ENCODE results near the gene TAF1A.

TAF1A gene

DNA sequence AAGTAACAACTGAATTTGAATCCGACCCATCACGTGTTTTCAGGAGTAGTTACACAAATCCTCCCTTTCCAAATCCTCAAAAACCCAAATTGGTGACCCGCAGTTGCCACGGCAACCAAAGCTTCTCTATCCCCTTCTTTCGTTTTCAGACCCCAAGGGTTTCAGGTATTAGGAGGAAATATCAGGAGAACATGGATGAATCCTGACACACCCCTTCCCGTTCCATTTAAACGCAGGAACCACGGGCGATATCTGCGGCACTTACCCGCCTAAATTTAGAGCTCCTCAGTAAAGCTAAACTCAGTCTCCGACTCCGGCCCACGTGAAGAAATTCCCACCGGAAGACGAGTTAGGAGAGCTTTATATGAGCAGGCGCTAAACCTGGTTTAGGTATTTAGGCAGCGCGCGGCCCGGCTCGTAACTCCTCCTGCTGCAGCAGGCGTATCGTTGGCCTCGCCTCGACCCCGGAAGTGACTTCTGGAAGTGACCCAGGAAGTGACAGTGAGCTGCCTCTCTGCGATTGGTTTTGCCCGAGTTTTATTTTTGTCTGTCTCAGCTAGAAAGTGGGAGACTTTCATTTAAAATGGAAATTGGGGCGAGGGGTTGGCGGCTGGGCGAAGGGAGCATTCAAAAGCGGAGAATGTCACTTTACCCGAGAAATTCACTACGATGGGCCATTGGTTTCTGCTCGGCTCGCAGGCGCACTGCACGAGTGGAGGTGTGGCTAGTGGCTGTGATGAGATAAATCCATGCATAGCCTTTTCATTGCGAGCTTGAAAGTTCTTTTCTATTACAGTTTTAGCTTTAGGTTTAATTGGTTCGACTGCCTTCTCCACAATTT is at the start of gene TAF1A:
TSS of gene TAF1A (minus strand) at position 472 of the 841 bp plus-strand sequence.
- TF ChIP-seq, protein P1, sequence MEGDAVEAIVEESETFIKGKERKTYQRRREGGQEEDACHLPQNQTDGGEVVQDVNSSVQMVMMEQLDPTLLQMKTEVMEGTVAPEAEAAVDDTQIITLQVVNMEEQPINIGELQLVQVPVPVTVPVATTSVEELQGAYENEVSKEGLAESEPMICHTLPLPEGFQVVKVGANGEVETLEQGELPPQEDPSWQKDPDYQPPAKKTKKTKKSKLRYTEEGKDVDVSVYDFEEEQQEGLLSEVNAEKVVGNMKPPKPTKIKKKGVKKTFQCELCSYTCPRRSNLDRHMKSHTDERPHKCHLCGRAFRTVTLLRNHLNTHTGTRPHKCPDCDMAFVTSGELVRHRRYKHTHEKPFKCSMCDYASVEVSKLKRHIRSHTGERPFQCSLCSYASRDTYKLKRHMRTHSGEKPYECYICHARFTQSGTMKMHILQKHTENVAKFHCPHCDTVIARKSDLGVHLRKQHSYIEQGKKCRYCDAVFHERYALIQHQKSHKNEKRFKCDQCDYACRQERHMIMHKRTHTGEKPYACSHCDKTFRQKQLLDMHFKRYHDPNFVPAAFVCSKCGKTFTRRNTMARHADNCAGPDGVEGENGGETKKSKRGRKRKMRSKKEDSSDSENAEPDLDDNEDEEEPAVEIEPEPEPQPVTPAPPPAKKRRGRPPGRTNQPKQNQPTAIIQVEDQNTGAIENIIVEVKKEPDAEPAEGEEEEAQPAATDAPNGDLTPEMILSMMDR (conservative IDR thresholded peaks at IDR 0.05; ENCODE audit: low read depth, low read length) = no peak
- H3K4me3 ChIP-seq (ENCODE audit: low read depth, low read length) = peak within 1 kb of the TSS; percentile 75
- peak; percentile 82 for DNase-seq (ENCODE audit: low read depth)

DNA sequence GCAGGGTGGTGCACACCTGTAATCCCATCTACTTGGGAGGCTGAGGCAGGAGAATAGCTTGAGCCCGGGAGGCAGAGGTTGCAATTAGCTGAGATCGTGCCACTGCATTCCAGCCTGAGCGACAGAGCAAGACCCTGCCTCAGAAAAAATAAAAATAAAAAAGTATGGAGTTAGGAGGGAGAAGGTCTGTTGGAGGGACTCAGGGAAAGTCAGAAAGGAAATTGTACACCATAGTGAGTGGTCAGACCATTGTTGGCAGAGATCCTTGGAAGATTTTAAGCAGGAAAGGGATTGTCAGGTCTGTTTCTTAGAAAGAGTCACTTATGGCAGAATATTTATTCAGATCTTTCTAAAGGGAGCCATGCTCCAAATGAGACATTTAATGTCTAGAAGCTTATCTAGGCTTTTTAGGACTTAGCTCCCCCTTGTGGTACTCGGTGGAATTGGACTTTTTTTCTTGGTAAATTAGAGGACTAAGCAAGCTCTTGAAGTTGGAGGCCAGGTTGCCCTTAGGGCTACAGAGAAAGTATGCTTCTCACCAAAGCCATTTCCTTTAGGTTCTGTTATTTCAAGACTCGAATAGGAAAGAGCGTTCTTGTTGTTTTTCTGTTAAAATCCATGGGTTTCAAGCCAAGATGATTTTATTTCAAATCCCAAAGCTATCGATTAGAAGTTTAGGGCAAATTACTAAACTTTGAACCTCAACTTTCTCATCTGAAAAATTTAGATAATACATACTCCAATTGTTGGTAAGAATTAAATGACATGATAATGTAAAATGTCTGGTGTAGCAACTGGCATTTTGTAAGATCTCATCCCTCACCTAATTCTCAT is 44.7 kb upstream of the TAF1A start:
- TF ChIP-seq, protein P1 (conservative IDR thresholded peaks at IDR 0.05; ENCODE audit: low read depth, low read length) = peak; percentile 80
- H3K4me3 ChIP-seq (ENCODE audit: low read depth, low read length) = no peak overlapping the region
- peak; percentile 95 for DNase-seq (ENCODE audit: low read depth)

DNA sequence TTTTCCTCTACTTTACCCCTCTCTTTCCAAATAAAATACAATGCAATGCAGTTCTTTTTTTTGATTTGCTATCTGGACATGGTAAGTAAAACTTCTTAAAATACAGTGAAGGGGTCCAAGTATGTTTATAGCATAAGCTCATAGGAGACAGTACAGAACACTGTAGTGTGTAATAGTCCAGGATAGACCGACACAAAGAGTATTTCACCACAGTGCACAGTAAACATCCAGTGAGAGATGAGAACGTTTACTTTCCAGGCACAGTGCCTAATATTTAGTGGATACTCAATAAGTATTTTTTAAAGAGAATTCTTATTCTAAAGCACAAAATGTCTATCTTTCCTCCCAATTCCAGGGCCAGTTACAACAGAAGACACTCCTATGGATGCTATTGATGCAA is 43.0 kb upstream of the TAF1A start:
- no peak overlapping the region for H3K4me3 ChIP-seq (ENCODE audit: low read depth, low read length)
- TF ChIP-seq, protein P1 (conservative IDR thresholded peaks at IDR 0.05; ENCODE audit: low read depth, low read length) = no peak
- no peak for DNase-seq (ENCODE audit: low read depth)

DNA sequence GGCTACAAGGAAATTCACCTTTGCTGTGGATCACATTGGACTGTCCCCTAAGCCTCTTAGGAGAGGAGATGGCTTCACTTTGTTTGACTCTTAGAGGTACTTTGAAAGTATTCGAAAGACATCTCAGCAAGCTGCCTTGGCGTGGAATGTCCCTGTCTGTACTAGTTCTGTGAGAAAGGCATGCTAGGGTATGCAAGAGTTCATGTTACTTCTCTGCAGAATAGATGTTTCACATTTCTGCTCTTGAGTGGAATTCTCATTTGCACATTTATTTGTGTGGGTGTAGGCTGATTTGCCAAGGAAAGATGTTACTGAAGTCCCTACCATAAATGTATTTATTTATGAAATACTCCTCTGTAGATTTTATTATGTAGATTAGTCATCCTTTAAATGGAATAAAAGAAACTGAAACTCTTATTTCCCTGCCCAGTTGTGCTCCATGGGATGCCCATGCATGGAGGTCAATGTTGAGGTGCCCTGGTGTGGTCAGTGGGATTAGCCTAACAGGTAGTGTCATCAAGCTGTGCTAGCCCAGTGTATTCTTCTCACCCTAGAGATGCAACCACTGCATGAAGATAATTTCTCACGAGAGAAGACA is 42.0 kb upstream of the TAF1A start:
- H3K4me3 ChIP-seq (ENCODE audit: low read depth, low read length) = no peak overlapping the region
- DNase-seq (ENCODE audit: low read depth) = peak; percentile 74
- TF ChIP-seq, protein P1 (conservative IDR thresholded peaks at IDR 0.05; ENCODE audit: low read depth, low read length) = no peak

DNA sequence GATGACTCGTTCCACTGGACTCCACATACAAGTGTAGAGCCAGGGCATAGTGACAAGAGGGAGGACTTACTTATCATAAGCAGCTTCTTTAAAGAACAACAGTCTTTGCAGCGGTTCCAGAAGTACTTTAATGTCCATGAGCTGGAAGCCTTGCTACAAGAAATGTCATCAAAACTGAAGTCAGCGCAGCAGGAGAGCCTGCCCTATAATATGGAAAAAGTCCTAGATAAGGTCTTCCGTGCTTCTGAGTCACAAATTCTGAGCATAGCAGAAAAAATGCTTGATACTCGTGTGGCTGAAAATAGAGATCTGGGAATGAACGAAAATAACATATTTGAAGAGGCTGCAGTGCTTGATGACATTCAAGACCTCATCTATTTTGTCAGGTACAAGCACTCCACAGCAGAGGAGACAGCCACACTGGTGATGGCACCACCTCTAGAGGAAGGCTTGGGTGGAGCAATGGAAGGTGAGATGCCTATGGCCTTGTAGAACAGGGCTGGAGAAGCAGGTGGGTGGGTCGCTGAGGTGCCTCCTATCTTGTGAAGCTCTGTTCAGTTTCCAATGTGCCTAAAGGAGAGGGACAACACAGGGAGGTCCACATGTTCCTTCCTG is 40.3 kb upstream of the TAF1A start:
- peak; percentile 52 for DNase-seq (ENCODE audit: low read depth)
- TF ChIP-seq, protein P1 (conservative IDR thresholded peaks at IDR 0.05; ENCODE audit: low read depth, low read length) = no peak

DNA sequence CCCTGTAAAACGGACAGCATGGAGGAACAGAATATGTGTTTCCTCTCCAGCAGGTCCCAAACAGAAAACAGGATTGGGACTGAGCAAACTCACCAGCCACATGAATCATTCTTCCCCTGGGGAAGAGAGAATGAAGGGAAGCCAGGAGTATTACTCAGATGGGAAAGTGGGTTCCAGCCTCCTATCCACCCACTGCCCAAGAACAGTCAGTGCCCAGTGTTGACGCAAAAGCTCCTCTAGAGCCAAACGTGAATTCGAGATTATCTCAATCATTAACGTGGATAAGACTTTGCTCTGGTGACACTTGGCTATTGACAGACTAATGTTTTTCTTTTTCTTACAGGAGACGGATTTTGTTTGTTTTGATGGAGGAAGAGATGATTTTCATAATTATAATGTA is 37.5 kb upstream of the TAF1A start:
- TF ChIP-seq, protein P1 (conservative IDR thresholded peaks at IDR 0.05; ENCODE audit: low read depth, low read length) = no peak
- H3K4me3 ChIP-seq (ENCODE audit: low read depth, low read length) = no peak overlapping the region
- DNase-seq (ENCODE audit: low read depth) = peak; percentile 18

More for the DNA sequence above, 40.3 kb upstream of the TAF1A start:
- no peak overlapping the region for H3K4me3 ChIP-seq (ENCODE audit: low read depth, low read length)

All from choroid plexus epithelial cell (primary cell).